Suprapubic skin (tissue), 4 donors: ENCODE results near the gene ST3GAL3. TPM values are rescaled to one million over a fixed set of nuclear protein-coding genes. Genes with fewer than 3 reads are reported as not detected.

Experiments
- DNase-seq, 2 donors: peaks; one replicate each; pipeline ENCODE4 v3.0.0-alpha.2; 2019; ENCODE audit warnings: low spot score in 2 of 2
- H3K27ac ChIP-seq: fragments of 200-600 bp; sonication (generic); one replicate; pipeline ENCODE4 v1.5.1; 2019
- H3K27me3 ChIP-seq: fragments of 200-600 bp; sonication (generic); one replicate; pipeline ENCODE4 v1.5.1; 2019
- H3K36me3 ChIP-seq: fragments of 200-600 bp; sonication (generic); one replicate; pipeline ENCODE4 v1.5.1; 2019
- H3K4me1 ChIP-seq: fragments of 200-600 bp; sonication (generic); one replicate; pipeline ENCODE4 v1.5.1; 2019
- H3K4me3 ChIP-seq: fragments of 200-600 bp; sonication (generic); one replicate; pipeline ENCODE4 v1.5.1; 2019; ENCODE audit warnings: mild to moderate bottlenecking
- H3K9me3 ChIP-seq: fragments of 200-600 bp; sonication (generic); one replicate; pipeline ENCODE4 v1.5.1; 2019
- EP300 ChIP-seq: sonication (generic); formaldehyde crosslinking; IDR thresholded peaks from one replicate; pipeline ENCODE4 v1.6.1; 2017; ENCODE audit warnings: antibody characterized with exemption
- POLR2A ChIP-seq, 2 donors: fragments of 450-650 bp; IDR thresholded peaks; one replicate each; pipeline ENCODE4 v1.6.1; 2017; ENCODE audit warnings: antibody characterized with exemption in 2 of 2, mild to moderate bottlenecking in 2 of 2, moderate library complexity in 2 of 2
- POLR2AphosphoS5 ChIP-seq, 3 donors: sonication (generic); formaldehyde crosslinking; IDR thresholded peaks; one replicate each; pipeline ENCODE4 v1.6.1; 2017; ENCODE audit warnings: antibody characterized with exemption in 3 of 3
- whole genome bisulfite sequencing: methylation state at CpG from one replicate; pipeline ENCODE4 v1.1.5; 2018; 5-methylcytosine and 5-hydroxymethylcytosine counted together
- total RNA-seq, 4 donors: library from RNA; depleted of rRNA; stranded (reverse); fragments of >200 nt; gene quantifications; one replicate each; pipeline ENCODE4 v1.1.0, GENCODE V29; 2016
- TF ChIP-seq, protein P1 (sequence below), 2 donors: fragments of 200-600 bp in 1 of 2; fragments of 450-650 bp in 1 of 2; sonication (generic) in 1 of 2; IDR thresholded peaks; one replicate each; pipeline ENCODE4 v1.5.1; 2016 to 2019; ENCODE audit warnings: antibody characterized with exemption in 2 of 2, mild to moderate bottlenecking in 1 of 2, moderate library complexity in 1 of 2

ST3GAL3 gene
- total RNA-seq, 4 donors from 2014 or later: 6.3 to 21.0 (median 9.9) TPM

DNA sequence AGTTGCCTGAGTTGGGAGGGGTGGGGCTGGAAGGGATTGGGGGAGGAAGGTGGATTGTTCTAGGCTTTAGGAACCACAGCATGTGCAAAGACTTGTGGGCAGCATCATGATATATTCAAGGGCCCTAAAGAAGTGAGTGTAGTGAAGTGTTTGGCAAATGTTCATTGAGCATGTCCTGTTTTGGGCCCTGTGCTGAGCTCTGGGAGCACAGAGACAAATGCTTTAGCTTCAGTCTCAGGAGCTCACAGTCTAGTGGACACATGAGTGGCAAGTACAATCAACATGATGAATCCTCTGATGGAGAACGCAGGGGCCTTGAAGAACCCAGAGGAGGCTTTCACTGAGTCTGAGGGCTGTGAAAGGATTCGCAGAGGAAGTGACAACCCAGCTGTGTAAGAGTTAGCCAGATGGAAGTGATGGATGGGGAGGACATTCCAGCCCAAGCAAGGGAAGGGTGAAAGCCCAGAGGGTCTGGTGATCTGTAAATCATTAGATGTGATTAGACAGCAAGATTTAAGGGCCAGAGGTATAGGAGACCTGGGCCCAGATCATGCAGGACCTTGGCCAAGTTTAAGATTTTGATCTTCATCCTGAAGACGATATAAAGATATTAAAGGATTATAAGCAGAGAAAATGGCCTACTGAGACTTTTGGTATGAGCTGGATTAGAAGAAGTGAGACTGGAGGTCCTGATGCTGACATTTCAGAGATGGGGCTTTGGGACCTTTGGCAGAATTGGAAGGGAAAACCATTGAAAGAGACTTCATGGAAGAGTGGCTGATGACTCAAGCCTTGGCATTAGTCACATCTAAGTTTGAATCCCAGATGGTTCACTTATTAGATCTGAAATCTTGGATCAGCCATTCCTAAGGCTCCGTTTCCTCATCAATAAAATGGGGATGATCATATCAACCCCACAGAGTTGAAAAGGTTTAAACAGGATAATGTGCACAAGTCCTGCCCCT, 244.0 kb downstream of the ST3GAL3 start:
- no peaks in the 10 kb centered on the region for H3K9me3 ChIP-seq
- DNase-seq: no peak
- no peak overlapping the region for H3K27ac ChIP-seq
- no peaks in the 10 kb centered on the region for H3K27me3 ChIP-seq
- H3K4me1 ChIP-seq: peaks cover 25% of the 10 kb centered on the region
- no peak for TF ChIP-seq POLR2AphosphoS5 (IDR thresholded peaks at IDR 0.05)
- no peak for TF ChIP-seq EP300
- TF ChIP-seq, protein P1, sequence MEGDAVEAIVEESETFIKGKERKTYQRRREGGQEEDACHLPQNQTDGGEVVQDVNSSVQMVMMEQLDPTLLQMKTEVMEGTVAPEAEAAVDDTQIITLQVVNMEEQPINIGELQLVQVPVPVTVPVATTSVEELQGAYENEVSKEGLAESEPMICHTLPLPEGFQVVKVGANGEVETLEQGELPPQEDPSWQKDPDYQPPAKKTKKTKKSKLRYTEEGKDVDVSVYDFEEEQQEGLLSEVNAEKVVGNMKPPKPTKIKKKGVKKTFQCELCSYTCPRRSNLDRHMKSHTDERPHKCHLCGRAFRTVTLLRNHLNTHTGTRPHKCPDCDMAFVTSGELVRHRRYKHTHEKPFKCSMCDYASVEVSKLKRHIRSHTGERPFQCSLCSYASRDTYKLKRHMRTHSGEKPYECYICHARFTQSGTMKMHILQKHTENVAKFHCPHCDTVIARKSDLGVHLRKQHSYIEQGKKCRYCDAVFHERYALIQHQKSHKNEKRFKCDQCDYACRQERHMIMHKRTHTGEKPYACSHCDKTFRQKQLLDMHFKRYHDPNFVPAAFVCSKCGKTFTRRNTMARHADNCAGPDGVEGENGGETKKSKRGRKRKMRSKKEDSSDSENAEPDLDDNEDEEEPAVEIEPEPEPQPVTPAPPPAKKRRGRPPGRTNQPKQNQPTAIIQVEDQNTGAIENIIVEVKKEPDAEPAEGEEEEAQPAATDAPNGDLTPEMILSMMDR (IDR thresholded peaks at IDR 0.05): no peak
- peaks cover 11% of the 10 kb centered on the region for H3K36me3 ChIP-seq
- H3K4me3 ChIP-seq: no peak overlapping the region
- WGBS: 87% methylated on average over 4 of the region's 4 CpGs

DNA sequence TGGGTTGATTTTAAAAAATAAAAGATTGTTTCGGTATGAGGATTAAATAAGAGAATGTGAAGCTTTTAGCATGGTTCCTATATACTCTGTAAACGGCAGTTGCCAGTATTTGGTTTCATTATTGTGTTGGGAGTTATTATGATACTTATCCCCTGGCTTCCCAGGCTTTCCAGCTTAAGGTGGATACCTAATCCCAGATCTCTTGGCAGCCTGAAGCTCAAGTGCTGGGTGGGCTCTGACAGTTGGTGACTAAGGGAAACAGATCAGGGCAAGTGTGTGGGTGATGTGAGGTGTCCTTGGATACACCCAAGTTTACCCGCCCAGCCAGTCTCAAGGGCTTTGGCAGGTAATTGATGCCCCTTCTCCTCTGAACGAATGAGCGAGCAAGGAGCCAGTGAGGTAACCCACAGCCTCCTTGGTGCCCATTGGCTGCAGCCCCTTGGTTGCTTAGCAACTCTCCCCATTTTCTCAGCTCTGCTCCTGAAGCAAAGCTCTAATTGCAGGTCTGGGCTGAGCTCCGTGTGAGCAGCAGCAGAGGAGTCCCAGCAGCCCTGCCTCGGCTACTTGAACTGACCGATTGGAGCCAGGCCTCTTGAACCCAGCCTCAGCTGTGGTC, 245.5 kb downstream of the ST3GAL3 start:
- Histone ChIP-seq H3K4me1 (peaks cover 14% of the 10 kb centered on the region), H3K4me3 (no peak overlapping the region), H3K9me3 (no peaks in the 10 kb centered on the region), H3K27me3 (no peaks in the 10 kb centered on the region), H3K27ac (no peak overlapping the region), H3K36me3 (peaks cover 25% of the 10 kb centered on the region)
- 73% methylated on average over 6 of the region's 8 CpGs for WGBS
- DNase-seq: no peak
- TF ChIP-seq POLR2A (IDR thresholded peaks at IDR 0.05) (no peak), EP300 (no peak), POLR2AphosphoS5 (IDR thresholded peaks at IDR 0.05) (no peak)
- TF ChIP-seq, protein P1 (IDR thresholded peaks at IDR 0.05): no peak

DNA sequence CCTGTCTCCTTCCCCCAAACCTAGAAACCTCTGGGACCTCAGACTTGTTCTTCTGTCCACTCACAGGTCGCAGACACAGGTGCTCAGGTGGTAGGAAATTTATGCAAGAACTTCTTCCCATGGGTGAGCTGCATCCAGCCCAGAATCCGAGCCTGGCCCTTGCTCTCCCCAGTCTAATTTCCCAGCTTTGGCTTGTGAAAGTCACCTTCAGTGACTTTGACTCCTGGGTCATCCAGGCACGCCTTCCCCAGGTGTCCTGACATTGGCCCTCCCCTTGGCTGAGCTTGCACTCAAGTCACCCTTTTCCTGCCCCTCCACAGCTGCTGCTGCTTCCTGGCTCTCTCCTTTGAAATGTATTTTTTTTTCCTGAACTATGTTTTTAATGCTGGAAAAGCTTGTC, 246.0 kb downstream of the ST3GAL3 start:
- Histone ChIP-seq H3K27ac (no peak overlapping the region), H3K36me3 (peaks cover 30% of the 10 kb centered on the region), H3K27me3 (no peaks in the 10 kb centered on the region), H3K9me3 (no peaks in the 10 kb centered on the region), H3K4me3 (no peak overlapping the region), H3K4me1 (peaks cover 9% of the 10 kb centered on the region)
- TF ChIP-seq POLR2AphosphoS5 (IDR thresholded peaks at IDR 0.05) (no peak), POLR2A (IDR thresholded peaks at IDR 0.05) (no peak), EP300 (no peak)
- TF ChIP-seq, protein P1 (IDR thresholded peaks at IDR 0.05): no peak
- 72% methylated on average over 3 of the region's 3 CpGs for WGBS
- DNase-seq: no peak

DNA sequence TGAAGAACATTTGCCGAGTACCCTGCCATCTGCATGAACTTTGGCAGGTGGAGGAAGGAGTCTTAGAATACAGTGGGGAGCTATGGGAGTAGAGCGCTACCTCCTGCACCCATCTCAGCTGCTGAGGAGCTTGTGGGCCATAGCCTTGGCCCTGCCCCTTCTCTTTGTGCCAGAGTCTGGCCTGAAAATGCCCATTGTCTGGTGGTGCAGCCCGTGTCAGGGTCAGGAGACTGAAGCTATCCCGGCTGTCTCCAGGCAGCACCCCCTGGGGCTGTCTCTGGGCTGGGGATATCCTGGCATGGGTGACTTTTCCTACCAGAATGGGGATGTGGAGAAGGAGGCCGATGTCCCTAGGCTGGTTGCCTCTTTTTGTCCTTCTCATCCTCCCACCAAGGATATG, 246.7 kb downstream of the ST3GAL3 start:
- Histone ChIP-seq H3K9me3 (no peaks in the 10 kb centered on the region), H3K27ac (no peak overlapping the region), H3K36me3 (peaks cover 37% of the 10 kb centered on the region), H3K27me3 (no peaks in the 10 kb centered on the region), H3K4me3 (no peak overlapping the region), H3K4me1 (peaks cover 2% of the 10 kb centered on the region)
- 86% methylated on average over 5 of the region's 5 CpGs for WGBS
- no peak for DNase-seq
- TF ChIP-seq, protein P1 (IDR thresholded peaks at IDR 0.05): no peak
- TF ChIP-seq POLR2A (IDR thresholded peaks at IDR 0.05) (no peak), POLR2AphosphoS5 (IDR thresholded peaks at IDR 0.05) (no peak), EP300 (no peak)

DNA sequence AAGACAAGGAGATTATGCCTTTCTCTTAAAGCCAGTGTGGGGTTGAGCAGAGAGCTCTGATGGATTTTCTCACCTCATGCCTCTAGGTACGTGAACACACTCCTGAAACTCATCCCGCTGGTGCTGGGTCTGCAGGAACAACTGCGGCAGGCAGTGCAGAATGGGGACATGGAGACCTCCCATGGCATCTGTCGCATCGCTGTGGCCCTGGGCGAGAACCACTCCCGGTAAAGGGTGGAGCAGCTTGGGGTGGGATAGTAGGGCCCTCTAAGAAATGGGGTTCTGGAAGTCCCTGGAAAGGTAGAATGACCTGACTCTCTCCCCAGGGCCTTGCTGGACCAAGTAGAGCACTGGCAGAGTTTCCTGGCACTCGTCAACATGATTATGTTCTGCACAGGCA, 248.9 kb downstream of the ST3GAL3 start:
- Histone ChIP-seq H3K27ac (no peak overlapping the region), H3K36me3 (peaks cover 51% of the 10 kb centered on the region), H3K4me1 (no peaks in the 10 kb centered on the region), H3K27me3 (no peaks in the 10 kb centered on the region), H3K4me3 (no peak overlapping the region), H3K9me3 (no peaks in the 10 kb centered on the region)
- no peak for DNase-seq
- TF ChIP-seq POLR2AphosphoS5 (IDR thresholded peaks at IDR 0.05): no peak
- TF ChIP-seq, protein P1 (IDR thresholded peaks at IDR 0.05): no peak
- no peak for TF ChIP-seq EP300
- no peak for TF ChIP-seq POLR2A (IDR thresholded peaks at IDR 0.05)
- WGBS: 97% methylated on average over 8 of the region's 8 CpGs
